GM12878 (cell line): ENCODE data around the gene CD276. TPM values are rescaled to one million over a fixed set of nuclear protein-coding genes. Genes with fewer than 3 reads are reported as not detected.

Experiments used
- BCL11A ChIP-seq: IDR thresholded peaks from 2 replicates; pipeline ENCODE4 v1.6.1; 2011; ENCODE audit warnings: low read depth, low read length
- HCFC1 ChIP-seq: fragments of 150-350 bp; IDR thresholded peaks from 2 replicates; pipeline ENCODE4 v1.6.1; 2014; ENCODE audit warnings: low read length
- KAT2A ChIP-seq: conservative IDR thresholded peaks from 2 replicates; pipeline ENCODE4 v1.6.1; 2011; ENCODE audit warnings: low read depth, low read length; ENCODE audit not compliant: control insufficient read depth
- NFYB ChIP-seq: IDR thresholded peaks from 2 replicates; pipeline ENCODE4 v1.6.1; 2011; ENCODE audit warnings: low read depth, mild to moderate bottlenecking, low read length, improper control_type of control experiment, moderate library complexity; ENCODE audit not compliant: insufficient read depth
- SMC3 ChIP-seq: IDR thresholded peaks from 2 replicates; pipeline ENCODE4 v1.6.1; 2011; ENCODE audit warnings: low read length, improper control_type of control experiment, borderline replicate concordance
- SREBF2 ChIP-seq: IDR thresholded peaks from 2 replicates; pipeline ENCODE4 v1.6.1; 2012; ENCODE audit warnings: mild to moderate bottlenecking, low read length
- STAT1 ChIP-seq: fragments of 450-650 bp; conservative IDR thresholded peaks from 2 replicates; pipeline ENCODE4 v1.6.1; 2014; ENCODE audit warnings: antibody characterized with exemption, mild to moderate bottlenecking
- SUPT20H ChIP-seq: IDR thresholded peaks from 2 replicates; pipeline ENCODE4 v1.6.1; 2011; ENCODE audit warnings: low read depth, mild to moderate bottlenecking, low read length, moderate library complexity, borderline replicate concordance; ENCODE audit not compliant: control insufficient read depth
- ZNF622 ChIP-seq: fragments of 450-650 bp; IDR thresholded peaks from 2 replicates; pipeline ENCODE4 v1.6.1; 2017; ENCODE audit warnings: mild to moderate bottlenecking, inconsistent platforms
- ZZZ3 ChIP-seq: IDR thresholded peaks from 2 replicates; pipeline ENCODE4 v1.6.1; 2011; ENCODE audit warnings: low read depth; ENCODE audit not compliant: control insufficient read depth, insufficient read length
- polyA plus RNA-seq, 11 experiments: library from polyadenylated mRNA; depleted of rRNA in 4 of 11; unstranded in 6 of 11; stranded (reverse) in 5 of 11; fragments of >200 nt; fragmentation: Nextera tagmentation in 4 of 11; fragmentation: Illumina TruSeq in 1 of 11; extraction: Ambion mirVana in 4 of 11; extraction: Trizol in 1 of 11; gene quantifications; 1 replicate in 1 of 11; 2 replicates in 10 of 11; pipeline versions ENCODE4 v1.2.1 to v1.2.3, GENCODE V29; 2011 to 2016; ENCODE audit warnings: inconsistent platforms in 2 of 11, missing spikeins in 2 of 11, low read depth in 1 of 11
- total RNA-seq, 4 experiments: library from RNA; depleted of rRNA in 3 of 4; stranded (reverse); fragments of >200 nt in 3 of 4; fragmentation: Illumina TruSeq in 1 of 4; extraction: Trizol in 1 of 4; gene quantifications; 2 replicates each; pipeline versions ENCODE4 v1.2.1 to v1.2.3, GENCODE V29; 2013 to 2021
- TF ChIP-seq, protein P1 (sequence below): IDR thresholded peaks from 2 replicates; pipeline ENCODE4 v1.6.1; 2011; ENCODE audit warnings: borderline replicate concordance, low read depth, mild to moderate bottlenecking, moderate library complexity, low read length; ENCODE audit not compliant: insufficient read depth, poor library complexity, severe bottlenecking
- TF ChIP-seq, protein P2 (sequence below): fragments of 450-650 bp; formaldehyde crosslinking; IDR thresholded peaks from 2 replicates; pipeline ENCODE4 v1.5.0; 2022; ENCODE audit warnings: mild to moderate bottlenecking, missing genetic modification characterization

The CD276 gene
- total and polyA plus RNA-seq, 10 of the 15 experiments (the other 5 are each of a cell fraction or from before 2014, with no cell fraction given) = 0.11 to 3.0 (median 1.2) TPM

DNA sequence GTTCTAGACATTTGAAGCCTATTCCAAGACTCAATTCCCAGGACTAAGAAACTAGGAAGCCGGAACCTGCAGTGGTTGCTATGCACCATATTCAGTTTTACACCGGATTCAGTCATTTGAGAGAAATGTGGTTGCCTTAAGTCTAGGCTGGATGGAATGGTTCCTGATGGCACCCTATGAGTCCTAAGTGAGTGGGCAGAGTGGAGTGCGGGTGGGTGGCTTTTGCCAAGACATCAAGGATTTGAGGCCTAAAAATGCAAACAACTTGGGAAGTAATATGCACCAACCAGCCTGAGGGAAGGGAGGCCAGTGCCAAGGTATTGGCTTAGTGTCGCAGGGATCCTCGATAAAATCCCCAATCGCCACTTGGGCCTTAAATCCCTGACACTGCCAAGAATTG lies 4.2 kb upstream of the CD276 start (continued):
- TF ChIP-seq, protein P1, sequence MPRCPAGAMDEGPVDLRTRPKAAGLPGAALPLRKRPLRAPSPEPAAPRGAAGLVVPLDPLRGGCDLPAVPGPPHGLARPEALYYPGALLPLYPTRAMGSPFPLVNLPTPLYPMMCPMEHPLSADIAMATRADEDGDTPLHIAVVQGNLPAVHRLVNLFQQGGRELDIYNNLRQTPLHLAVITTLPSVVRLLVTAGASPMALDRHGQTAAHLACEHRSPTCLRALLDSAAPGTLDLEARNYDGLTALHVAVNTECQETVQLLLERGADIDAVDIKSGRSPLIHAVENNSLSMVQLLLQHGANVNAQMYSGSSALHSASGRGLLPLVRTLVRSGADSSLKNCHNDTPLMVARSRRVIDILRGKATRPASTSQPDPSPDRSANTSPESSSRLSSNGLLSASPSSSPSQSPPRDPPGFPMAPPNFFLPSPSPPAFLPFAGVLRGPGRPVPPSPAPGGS = no peak
- no peak for TF ChIP-seq ZNF622
- TF ChIP-seq SREBF2 = no peak
- TF ChIP-seq BCL11A = no peak
- no peak for TF ChIP-seq SMC3
- TF ChIP-seq NFYB = no peak
- no peak for TF ChIP-seq KAT2A
- no peak for TF ChIP-seq STAT1
- TF ChIP-seq SUPT20H = no peak
- TF ChIP-seq, protein P2, sequence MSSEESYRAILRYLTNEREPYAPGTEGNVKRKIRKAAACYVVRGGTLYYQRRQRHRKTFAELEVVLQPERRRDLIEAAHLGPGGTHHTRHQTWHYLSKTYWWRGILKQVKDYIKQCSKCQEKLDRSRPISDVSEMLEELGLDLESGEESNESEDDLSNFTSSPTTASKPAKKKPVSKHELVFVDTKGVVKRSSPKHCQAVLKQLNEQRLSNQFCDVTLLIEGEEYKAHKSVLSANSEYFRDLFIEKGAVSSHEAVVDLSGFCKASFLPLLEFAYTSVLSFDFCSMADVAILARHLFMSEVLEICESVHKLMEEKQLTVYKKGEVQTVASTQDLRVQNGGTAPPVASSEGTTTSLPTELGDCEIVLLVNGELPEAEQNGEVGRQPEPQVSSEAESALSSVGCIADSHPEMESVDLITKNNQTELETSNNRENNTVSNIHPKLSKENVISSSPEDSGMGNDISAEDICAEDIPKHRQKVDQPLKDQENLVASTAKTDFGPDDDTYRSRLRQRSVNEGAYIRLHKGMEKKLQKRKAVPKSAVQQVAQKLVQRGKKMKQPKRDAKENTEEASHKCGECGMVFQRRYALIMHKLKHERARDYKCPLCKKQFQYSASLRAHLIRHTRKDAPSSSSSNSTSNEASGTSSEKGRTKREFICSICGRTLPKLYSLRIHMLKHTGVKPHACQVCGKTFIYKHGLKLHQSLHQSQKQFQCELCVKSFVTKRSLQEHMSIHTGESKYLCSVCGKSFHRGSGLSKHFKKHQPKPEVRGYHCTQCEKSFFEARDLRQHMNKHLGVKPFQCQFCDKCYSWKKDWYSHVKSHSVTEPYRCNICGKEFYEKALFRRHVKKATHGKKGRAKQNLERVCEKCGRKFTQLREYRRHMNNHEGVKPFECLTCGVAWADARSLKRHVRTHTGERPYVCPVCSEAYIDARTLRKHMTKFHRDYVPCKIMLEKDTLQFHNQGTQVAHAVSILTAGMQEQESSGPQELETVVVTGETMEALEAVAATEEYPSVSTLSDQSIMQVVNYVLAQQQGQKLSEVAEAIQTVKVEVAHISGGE (CRISPR knock-in tag) = no peak
- TF ChIP-seq ZZZ3 = no peak
- no peak for TF ChIP-seq HCFC1
